ENCODE results near the gene APBB1.

DNA sequence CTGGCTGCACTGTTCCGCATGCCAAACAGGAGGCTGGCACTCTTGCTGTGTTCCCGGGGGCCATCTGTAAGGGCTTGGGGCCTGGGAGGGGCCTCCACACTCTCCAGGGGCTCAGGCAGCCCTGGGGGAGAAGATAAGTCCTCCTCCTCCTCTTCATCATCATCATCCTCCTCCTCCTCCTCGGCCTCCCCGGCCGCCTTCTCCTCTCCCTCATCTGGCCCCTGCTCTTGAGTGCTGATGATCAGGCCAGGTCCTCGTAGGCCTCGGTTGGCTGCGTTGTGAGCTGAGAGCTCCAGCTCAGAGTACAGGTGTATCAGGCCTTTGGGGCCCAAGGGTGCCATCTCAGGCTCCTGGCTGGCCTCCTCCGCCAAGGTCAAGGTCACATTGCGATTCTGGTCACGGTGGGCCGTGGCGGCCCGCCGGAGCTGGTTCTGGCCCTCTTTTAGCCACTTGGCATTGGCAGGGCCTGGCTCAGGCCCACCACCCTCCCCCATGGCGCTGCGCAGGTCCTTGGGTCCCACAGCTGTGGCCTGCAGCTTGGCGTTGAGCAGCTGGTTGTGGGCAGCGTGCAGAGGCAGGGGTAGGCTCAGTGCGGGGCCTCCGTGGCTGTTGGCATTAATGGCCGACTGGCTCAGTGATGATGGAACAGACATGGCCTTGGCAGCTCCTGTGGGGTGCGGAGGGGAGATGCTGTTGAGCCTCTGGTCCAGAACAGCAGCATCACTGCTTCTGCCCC, 8.0 kb downstream of the APBB1 start:
- TF ChIP-seq, protein P1, sequence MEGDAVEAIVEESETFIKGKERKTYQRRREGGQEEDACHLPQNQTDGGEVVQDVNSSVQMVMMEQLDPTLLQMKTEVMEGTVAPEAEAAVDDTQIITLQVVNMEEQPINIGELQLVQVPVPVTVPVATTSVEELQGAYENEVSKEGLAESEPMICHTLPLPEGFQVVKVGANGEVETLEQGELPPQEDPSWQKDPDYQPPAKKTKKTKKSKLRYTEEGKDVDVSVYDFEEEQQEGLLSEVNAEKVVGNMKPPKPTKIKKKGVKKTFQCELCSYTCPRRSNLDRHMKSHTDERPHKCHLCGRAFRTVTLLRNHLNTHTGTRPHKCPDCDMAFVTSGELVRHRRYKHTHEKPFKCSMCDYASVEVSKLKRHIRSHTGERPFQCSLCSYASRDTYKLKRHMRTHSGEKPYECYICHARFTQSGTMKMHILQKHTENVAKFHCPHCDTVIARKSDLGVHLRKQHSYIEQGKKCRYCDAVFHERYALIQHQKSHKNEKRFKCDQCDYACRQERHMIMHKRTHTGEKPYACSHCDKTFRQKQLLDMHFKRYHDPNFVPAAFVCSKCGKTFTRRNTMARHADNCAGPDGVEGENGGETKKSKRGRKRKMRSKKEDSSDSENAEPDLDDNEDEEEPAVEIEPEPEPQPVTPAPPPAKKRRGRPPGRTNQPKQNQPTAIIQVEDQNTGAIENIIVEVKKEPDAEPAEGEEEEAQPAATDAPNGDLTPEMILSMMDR (IDR thresholded peaks at IDR 0.05 in 8 of 11, conservative IDR thresholded peaks at IDR 0.05 in 3 of 11) = no peak
- TF ChIP-seq POLR2AphosphoS5 (IDR thresholded peaks at IDR 0.05) = peak in 1 of 3 donors; percentile 19

Measured in spleen (tissue), 7 donors.